A549 (cell line): Measurements from ENCODE around the gene DYNLT2. TPM values are rescaled to one million over a fixed set of nuclear protein-coding genes. Genes with fewer than 3 reads are reported as not detected.

Experiments used
- ATAC-seq, 2 experiments: fragments of 200-7000 bp in 1 of 2; fragments of >200 bp in 1 of 2; cut with Nextera tagmentation in 1 of 2; cut with Tn5 transposase in 1 of 2; 3 replicates each; pipeline versions ENCODE4 v1.8.0 to v1.9.1; 2018 to 2020; ENCODE audit warnings: mild to moderate bottlenecking in 1 of 2, moderate library complexity in 1 of 2
- CTCF ChIA-PET: fragments of 300-600 bp; sonication (Branson Sonifier 250); formaldehyde crosslinking; extraction: SDS; loops from one replicate; lab custom pipeline; 2021; ENCODE audit warnings: antibody characterized with exemption, inconsistent platforms; lab: Yijun Ruan, JAX
- POLR2A ChIA-PET: fragments of 350-600 bp; formaldehyde crosslinking; extraction: SDS; loops from one replicate; lab custom pipeline; 2021; ENCODE audit warnings: antibody characterized with exemption, inconsistent platforms; lab: Yijun Ruan, JAX
- DNase-seq, 2 experiments: peaks; one replicate each; pipeline versions ENCODE4 v3.0.0 to v3.0.0-alpha.2; 2011 to 2016; ENCODE audit warnings: low read depth in 1 of 2, low spot score in 1 of 2
- FAIRE-seq: peaks from 2 replicates; lab custom pipeline; 2011; peaks lifted over from hg19 to GRCh38; lab: Jason Lieb, UNC
- H3K27ac ChIP-seq, 2 experiments: fragments of >200 bp; sonication (Bioruptor Twin); formaldehyde crosslinking; 3 replicates each; pipeline ENCODE4 v1.5.1; 2016 to 2017
- H3K4me1 ChIP-seq: fragments of >200 bp; sonication (Bioruptor Twin); formaldehyde crosslinking; 3 replicates; pipeline ENCODE4 v1.6.1; 2016
- H3K4me2 ChIP-seq: fragments of >200 bp; sonication (Bioruptor Twin); formaldehyde crosslinking; 3 replicates; pipeline ENCODE4 v1.6.1; 2016
- H3K4me3 ChIP-seq: fragments of >200 bp; sonication (Bioruptor Twin); formaldehyde crosslinking; 3 replicates; pipeline ENCODE4 v1.5.1; 2016
- H3K9me3 ChIP-seq: fragments of >200 bp; sonication (Bioruptor Twin); formaldehyde crosslinking; 3 replicates; pipeline ENCODE4 v1.6.1; 2016
- BCL3 ChIP-seq: fragments of >200 bp; sonication (Bioruptor Twin); formaldehyde crosslinking; IDR thresholded peaks from 3 replicates; pipeline ENCODE4 v1.6.1; 2016
- CTCF ChIP-seq: fragments of >200 bp; sonication (Bioruptor Twin); formaldehyde crosslinking; IDR thresholded peaks from 3 replicates; pipeline ENCODE4 v1.5.1; 2016
- E2F6 ChIP-seq: IDR thresholded peaks from 2 replicates; pipeline ENCODE4 v1.6.1; 2012; ENCODE audit warnings: low read depth, borderline replicate concordance
- EHF ChIP-seq: fragments of 250-450 bp; sonication (Bioruptor Pico); IDR thresholded peaks from 2 replicates; pipeline ENCODE4 v1.5.0; 2020; ENCODE audit warnings: mild to moderate bottlenecking
- EHMT2 ChIP-seq: fragments of 200-600 bp; sonication (generic); IDR thresholded peaks from 2 replicates; pipeline ENCODE4 v1.6.1; 2016; ENCODE audit warnings: antibody characterized with exemption, low read depth, mild to moderate bottlenecking, moderate library complexity
- ESRRA ChIP-seq: fragments of 150-350 bp; IDR thresholded peaks from 2 replicates; pipeline ENCODE4 v1.6.1; 2014; ENCODE audit warnings: mild to moderate bottlenecking, low read length, borderline replicate concordance
- JUN ChIP-seq, 2 experiments: fragments of >200 bp; sonication (Bioruptor Twin); formaldehyde crosslinking; IDR thresholded peaks; 2 replicates in 1 of 2; 3 replicates in 1 of 2; pipeline ENCODE4 v1.6.1; 2016 to 2017
- KDM1A ChIP-seq: fragments of 200-600 bp; sonication (generic); IDR thresholded peaks from 2 replicates; pipeline ENCODE4 v1.6.1; 2016; ENCODE audit warnings: low read depth, mild to moderate bottlenecking
- MAFK ChIP-seq: fragments of 450-650 bp; IDR thresholded peaks from 2 replicates; pipeline ENCODE4 v1.6.1; 2014; ENCODE audit not compliant: partially characterized antibody
- PBX3 ChIP-seq: IDR thresholded peaks from 2 replicates; pipeline ENCODE4 v1.6.1; 2012
- POLR2AphosphoS2 ChIP-seq: conservative IDR thresholded peaks from 2 replicates; pipeline ENCODE4 v1.6.1; 2012; ENCODE audit warnings: low read length, improper control_type of control experiment, inconsistent platforms
- RAD21 ChIP-seq, 2 experiments: fragments of >200 bp in 1 of 2; sonication (Bioruptor Twin) in 1 of 2; formaldehyde crosslinking in 1 of 2; IDR thresholded peaks in 1 of 2; conservative IDR thresholded peaks in 1 of 2; 2 replicates in 1 of 2; 3 replicates in 1 of 2; pipeline ENCODE4 v1.6.1; 2012 to 2018; ENCODE audit warnings: inconsistent platforms in 1 of 2
- RARB ChIP-seq: fragments of 250-450 bp; sonication (Bioruptor Pico); IDR thresholded peaks from 2 replicates; pipeline ENCODE4 v1.8.0; 2021; ENCODE audit warnings: mild to moderate bottlenecking, moderate library complexity
- TFCP2L1 ChIP-seq: fragments of 250-450 bp; sonication (Bioruptor Pico); IDR thresholded peaks from 2 replicates; pipeline ENCODE4 v1.5.0; 2021; ENCODE audit warnings: mild to moderate bottlenecking
- ZC3H11A ChIP-seq: fragments of 450-650 bp; IDR thresholded peaks from 2 replicates; pipeline ENCODE4 v1.6.1; 2014; ENCODE audit warnings: antibody characterized with exemption, mild to moderate bottlenecking
- ZFP36 ChIP-seq: fragments of 450-650 bp; IDR thresholded peaks from 2 replicates; pipeline ENCODE4 v1.6.1; 2014; ENCODE audit warnings: borderline replicate concordance; ENCODE audit not compliant: partially characterized antibody
- ZNF302 ChIP-seq: fragments of 250-450 bp; sonication (Bioruptor Pico); IDR thresholded peaks from 2 replicates; pipeline ENCODE4 v1.9.0; 2021; ENCODE audit warnings: inconsistent platforms, mild to moderate bottlenecking, moderate library complexity
- ZSCAN20 ChIP-seq: fragments of 250-450 bp; sonication (Bioruptor Pico); IDR thresholded peaks from 2 replicates; pipeline ENCODE4 v1.8.0; 2022; ENCODE audit warnings: mild to moderate bottlenecking, moderate library complexity
- WGBS: methylation state at CpG from one replicate; pipeline ENCODE4 v1.1.6; 2017; ENCODE audit errors: missing lambda C conversion rate; 5-methylcytosine and 5-hydroxymethylcytosine counted together
- polyA plus RNA-seq, 4 experiments: library from polyadenylated mRNA; depleted of rRNA in 3 of 4; stranded (reverse); fragments of >200 nt; fragmentation: RNase III in 1 of 4; extraction: RNeasy Plus Mini Kit Qiagen cat#74134 plus additional on column Dnase treatment in 1 of 4; gene quantifications; 2 replicates in 3 of 4; 3 replicates in 1 of 4; pipeline ENCODE4 v1.2.3, GENCODE V29; 2011 to 2017
- TF ChIP-seq, protein P1 (sequence below): fragments of 450-650 bp; IDR thresholded peaks from 2 replicates; pipeline ENCODE4 v1.6.1; 2014; ENCODE audit warnings: antibody characterized with exemption
- TF ChIP-seq, protein P2 (sequence below): fragments of 250-450 bp; sonication (Bioruptor Pico); IDR thresholded peaks from 2 replicates; pipeline ENCODE4 v1.5.0; 2021; ENCODE audit warnings: mild to moderate bottlenecking, moderate library complexity, borderline replicate concordance
- TF ChIP-seq, protein P3 (sequence below): fragments of >200 bp; sonication (Bioruptor Twin); formaldehyde crosslinking; IDR thresholded peaks from 2 replicates; pipeline ENCODE4 v1.6.1; 2016

DYNLT2 gene
- polyA plus RNA-seq, 2 of the 4 experiments (the other 2 are of a cell fraction), result 1.1 to 2.0 TPM

GRCh38 chr6:169751242-169752073 lies at the start of gene DYNLT2, which contains the start of gene ERMARD (continued):
- TF ChIP-seq TFCP2L1 (CRISPR knock-in tag) (no peak), ZC3H11A (no peak), CTCF (no peak), RARB (CRISPR knock-in tag) (no peak), KDM1A (no peak), ZNF302 (CRISPR knock-in tag) (no peak), BCL3 (peak; percentile 79), EHF (CRISPR knock-in tag) (no peak), PBX3 (no peak), RAD21 (conservative IDR thresholded peaks at IDR 0.05 in 1 of 2, IDR thresholded peaks at IDR 0.05 in 1 of 2) (peak in 1 of 2 experiments; percentile 18; a peak in 1 of 5 replicates)
- TF ChIP-seq, protein P1, sequence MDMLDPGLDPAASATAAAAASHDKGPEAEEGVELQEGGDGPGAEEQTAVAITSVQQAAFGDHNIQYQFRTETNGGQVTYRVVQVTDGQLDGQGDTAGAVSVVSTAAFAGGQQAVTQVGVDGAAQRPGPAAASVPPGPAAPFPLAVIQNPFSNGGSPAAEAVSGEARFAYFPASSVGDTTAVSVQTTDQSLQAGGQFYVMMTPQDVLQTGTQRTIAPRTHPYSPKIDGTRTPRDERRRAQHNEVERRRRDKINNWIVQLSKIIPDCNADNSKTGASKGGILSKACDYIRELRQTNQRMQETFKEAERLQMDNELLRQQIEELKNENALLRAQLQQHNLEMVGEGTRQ, result no peak
- TF ChIP-seq, protein P2, sequence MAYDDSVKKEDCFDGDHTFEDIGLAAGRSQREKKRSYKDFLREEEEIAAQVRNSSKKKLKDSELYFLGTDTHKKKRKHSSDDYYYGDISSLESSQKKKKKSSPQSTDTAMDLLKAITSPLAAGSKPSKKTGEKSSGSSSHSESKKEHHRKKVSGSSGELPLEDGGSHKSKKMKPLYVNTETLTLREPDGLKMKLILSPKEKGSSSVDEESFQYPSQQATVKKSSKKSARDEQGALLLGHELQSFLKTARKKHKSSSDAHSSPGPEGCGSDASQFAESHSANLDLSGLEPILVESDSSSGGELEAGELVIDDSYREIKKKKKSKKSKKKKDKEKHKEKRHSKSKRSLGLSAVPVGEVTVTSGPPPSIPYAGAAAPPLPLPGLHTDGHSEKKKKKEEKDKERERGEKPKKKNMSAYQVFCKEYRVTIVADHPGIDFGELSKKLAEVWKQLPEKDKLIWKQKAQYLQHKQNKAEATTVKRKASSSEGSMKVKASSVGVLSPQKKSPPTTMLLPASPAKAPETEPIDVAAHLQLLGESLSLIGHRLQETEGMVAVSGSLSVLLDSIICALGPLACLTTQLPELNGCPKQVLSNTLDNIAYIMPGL (CRISPR knock-in tag), result peak; percentile 34; the same call in 1 of the 2 replicates

DNA sequence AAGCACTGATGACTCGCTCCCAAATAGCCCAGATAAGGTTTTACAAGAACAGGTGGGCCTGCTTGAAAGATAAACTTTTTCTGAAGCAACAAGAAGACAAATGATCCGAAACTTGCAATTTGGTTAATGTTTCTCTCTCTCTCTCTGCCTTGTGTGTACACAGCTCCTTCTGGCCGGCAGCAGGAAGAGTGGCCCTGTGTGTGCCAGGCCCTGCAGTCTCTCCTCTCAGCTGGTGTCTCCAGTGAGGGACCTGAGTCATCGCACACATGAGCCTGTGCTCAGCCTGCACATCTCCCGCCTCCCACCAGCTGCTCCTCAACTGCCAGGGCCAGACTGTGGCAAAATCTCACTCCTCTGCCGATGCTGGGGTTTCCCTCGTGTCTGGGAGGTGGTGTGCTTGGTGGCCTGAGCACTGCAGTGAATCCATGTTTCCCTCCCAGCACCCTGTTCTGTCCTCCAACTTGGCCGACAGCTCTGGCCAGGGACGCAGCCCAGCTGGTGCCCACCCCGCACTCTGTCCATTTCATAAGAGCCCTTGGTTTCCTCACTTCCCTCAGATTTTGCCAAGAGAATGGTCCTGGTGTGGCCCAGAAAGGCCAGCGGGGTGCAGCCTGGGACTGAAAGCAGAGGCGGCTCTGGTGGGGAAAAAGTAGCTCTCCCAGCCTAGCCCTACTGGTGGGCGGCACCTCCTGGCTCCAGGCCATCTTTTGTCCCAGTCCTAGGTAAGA lies 49.5 kb upstream of the DYNLT2 start:
- ATAC-seq (peak; percentile 94 to 95), FAIRE-seq (no peak), DNase-seq (peak; percentile 52 to 72)
- ChIA-PET POLR2A (no interaction called here), CTCF (interaction anchor here (0.9 to 2.5 kb wide), 7 partner anchors 10 to 729 kb away, joined by 3 to 17 read pairs (median 6); no protein-coding TSS in a partner anchor)
- Histone ChIP-seq H3K27ac (peak overlapping the region; percentile 80 to 89), H3K4me1 (peaks cover 32% of the 10 kb centered on the region), H3K4me2 (peak overlapping the region; percentile 82), H3K9me3 (no peaks in the 10 kb centered on the region), H3K4me3 (no peak overlapping the region)
- 30% methylated on average over 10 of the region's 13 CpGs for WGBS
- no peak for TF ChIP-seq BCL3
- TF ChIP-seq, protein P3, sequence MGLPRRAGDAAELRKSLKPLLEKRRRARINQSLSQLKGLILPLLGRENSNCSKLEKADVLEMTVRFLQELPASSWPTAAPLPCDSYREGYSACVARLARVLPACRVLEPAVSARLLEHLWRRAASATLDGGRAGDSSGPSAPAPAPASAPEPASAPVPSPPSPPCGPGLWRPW, result no peak
- TF ChIP-seq ESRRA, result no peak
- TF ChIP-seq MAFK, result no peak
- TF ChIP-seq JUN (IDR thresholded peaks at IDR 0.05), result peak; percentile 26 to 54; a peak in 2 of 5 replicates
- TF ChIP-seq ZSCAN20 (CRISPR knock-in tag), result no peak
- no peak for TF ChIP-seq EHMT2
- no peak for TF ChIP-seq CTCF
- no peak for TF ChIP-seq ZFP36
- TF ChIP-seq E2F6, result peak; percentile 55; the same call in 1 of the 2 replicates
- TF ChIP-seq, protein P1, result no peak
- no peak for TF ChIP-seq POLR2AphosphoS2
